ENCODE data around the gene MYO6.

DNA sequence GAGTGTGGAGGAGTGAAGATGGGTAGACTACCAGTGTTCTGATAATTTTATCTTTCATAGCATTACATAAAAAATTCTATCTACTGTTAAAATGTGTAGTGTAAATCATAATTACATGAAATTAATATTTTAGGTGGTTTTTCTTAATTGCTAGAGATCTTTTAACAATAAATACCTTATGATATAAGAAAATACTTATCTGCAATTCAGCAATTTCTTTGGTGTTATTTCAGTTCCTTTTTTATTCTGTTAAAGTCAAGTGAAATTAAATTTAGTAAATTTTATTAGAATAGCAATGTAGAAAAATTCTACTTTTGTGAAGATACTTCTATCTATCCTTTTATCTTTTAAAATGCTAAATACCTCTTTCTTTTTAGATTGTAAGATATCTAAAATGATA lies 219.1 kb downstream of the MYO6 start:
- TF ChIP-seq, protein P1, sequence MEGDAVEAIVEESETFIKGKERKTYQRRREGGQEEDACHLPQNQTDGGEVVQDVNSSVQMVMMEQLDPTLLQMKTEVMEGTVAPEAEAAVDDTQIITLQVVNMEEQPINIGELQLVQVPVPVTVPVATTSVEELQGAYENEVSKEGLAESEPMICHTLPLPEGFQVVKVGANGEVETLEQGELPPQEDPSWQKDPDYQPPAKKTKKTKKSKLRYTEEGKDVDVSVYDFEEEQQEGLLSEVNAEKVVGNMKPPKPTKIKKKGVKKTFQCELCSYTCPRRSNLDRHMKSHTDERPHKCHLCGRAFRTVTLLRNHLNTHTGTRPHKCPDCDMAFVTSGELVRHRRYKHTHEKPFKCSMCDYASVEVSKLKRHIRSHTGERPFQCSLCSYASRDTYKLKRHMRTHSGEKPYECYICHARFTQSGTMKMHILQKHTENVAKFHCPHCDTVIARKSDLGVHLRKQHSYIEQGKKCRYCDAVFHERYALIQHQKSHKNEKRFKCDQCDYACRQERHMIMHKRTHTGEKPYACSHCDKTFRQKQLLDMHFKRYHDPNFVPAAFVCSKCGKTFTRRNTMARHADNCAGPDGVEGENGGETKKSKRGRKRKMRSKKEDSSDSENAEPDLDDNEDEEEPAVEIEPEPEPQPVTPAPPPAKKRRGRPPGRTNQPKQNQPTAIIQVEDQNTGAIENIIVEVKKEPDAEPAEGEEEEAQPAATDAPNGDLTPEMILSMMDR (IDR thresholded peaks at IDR 0.05), result no peak
- no peak for TF ChIP-seq POLR2A (IDR thresholded peaks at IDR 0.05)

All from thyroid gland (tissue), 4 donors.